MV-4-11 (cell line): ENCODE measurements around the gene MRGPRX4.
"Not testable (repeated sequence)": the region's sequence is repeated elsewhere in the genome, so short reads cannot be mapped to it uniquely, and the experiment has no call there.

Experiments used
- DNase-seq: peaks from one replicate; lab custom pipeline; 2025; lab: John Stamatoyannopoulos, UW

MRGPRX4 gene

DNA sequence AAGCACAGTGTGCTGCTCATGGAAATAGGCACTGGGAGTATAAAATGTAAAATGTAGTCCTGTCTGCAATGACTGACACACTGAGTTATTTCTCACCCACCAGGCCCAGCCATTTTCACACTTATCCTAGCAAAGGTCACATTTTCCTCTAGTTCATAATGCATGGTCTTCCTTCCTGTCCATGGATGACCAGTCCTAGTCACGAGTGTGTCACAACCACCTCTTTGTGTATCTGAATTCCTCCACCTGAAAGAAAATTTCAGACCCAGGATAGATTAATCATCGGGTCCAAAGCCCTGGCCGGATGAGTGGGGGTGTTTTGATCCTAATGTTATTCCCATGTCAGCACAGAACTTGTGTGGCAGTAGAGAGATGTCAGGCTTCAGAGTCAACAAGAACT lies at the start of gene MRGPRX4:
Gene MRGPRX4 (plus strand): TSS at position 172 of the 400 bp plus-strand sequence. CDS start 420 bp downstream, outside the sequence.
- no peak for DNase-seq

DNA sequence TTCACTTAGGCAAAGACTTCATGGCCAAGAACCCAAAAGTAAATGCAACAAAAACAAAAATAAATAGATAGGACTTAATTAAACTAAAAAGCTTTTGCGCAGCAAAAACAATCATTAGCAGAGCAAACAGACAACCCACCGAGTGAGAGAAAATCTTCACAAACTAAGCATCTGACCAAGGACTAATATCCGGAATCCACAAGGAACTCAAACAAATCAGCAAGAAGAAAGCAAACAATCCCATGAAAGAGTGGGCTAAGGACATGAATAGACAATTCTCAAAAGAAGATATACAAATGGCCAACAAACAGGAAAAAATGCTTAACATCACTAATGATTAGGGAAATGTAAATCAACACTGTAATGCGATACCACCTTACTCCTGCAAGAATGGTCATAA lies 41.5 kb upstream of the MRGPRX4 start:
- not testable (repeated sequence) for DNase-seq

DNA sequence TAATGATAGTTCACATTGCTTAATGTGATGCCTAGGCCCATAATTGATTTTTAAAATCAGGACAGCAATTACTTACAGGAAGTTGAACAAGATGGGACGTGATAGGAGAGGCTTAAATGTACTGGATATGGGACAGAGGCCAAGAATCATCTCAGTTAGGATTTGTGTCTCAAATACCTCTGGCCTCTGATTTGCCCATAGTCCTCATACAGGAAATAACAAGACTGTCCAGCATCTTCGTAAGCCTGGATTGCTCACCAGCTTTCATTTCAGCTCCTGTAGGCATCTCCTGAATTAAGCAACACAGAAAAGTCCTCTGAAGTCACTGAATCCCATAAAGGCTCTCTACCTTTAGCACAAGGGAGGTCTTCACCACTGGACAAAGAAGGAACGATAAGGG lies 40.3 kb upstream of the MRGPRX4 start, which contains the start of gene MRGPRX3:
Gene MRGPRX3 (plus strand): TSS at position 231 of the 400 bp plus-strand sequence. CDS start 4,632 bp downstream, outside the sequence.
- DNase-seq: no peak

DNA sequence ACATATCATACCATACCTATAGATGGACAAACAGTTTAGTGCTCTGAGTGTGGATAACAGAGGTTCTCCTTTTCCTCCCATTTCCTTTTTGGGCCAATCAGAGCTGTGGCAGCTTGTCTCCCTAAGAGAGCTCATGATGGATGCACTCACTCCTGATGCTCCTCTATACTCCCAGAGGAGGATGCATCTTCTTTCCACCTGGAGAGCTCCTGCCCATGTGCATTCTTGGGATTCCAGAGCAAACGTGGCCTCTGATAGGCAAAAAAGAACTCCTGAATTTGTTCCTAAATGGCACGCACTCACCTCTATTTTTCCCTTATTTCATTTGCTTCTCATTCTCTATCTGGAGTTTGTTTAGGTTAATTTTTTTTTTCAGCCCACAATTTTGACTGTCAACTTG lies 37.3 kb upstream of the MRGPRX4 start:
- no peak for DNase-seq

DNA sequence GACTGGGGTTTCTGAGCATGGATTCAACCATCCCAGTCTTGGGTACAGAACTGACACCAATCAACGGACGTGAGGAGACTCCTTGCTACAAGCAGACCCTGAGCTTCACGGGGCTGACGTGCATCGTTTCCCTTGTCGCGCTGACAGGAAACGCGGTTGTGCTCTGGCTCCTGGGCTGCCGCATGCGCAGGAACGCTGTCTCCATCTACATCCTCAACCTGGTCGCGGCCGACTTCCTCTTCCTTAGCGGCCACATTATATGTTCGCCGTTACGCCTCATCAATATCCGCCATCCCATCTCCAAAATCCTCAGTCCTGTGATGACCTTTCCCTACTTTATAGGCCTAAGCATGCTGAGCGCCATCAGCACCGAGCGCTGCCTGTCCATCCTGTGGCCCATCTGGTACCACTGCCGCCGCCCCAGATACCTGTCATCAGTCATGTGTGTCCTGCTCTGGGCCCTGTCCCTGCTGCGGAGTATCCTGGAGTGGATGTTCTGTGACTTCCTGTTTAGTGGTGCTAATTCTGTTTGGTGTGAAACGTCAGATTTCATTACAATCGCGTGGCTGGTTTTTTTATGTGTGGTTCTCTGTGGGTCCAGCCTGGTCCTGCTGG lies 35.3 kb upstream of the MRGPRX4 start:
- no peak for DNase-seq

DNA sequence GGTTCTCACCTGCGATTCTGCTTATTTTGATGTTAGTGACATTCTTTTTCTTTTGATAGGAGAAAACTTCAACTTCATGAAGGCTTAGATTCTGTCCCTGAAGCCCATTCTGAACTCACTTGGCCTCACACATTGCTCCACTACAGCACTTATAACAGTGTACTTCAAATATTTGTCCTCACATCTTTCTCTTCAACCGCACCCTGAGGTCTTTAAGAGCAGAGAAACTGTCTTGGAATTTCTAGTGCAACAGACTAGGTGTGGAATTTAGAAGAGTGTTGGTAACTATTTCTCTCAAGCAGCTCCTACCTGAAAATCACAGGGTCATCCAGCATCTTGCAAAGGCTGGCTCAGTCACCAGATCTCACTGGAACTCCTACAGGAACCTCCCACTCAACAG lies 32.5 kb upstream of the MRGPRX4 start:
- DNase-seq: no peak

DNA sequence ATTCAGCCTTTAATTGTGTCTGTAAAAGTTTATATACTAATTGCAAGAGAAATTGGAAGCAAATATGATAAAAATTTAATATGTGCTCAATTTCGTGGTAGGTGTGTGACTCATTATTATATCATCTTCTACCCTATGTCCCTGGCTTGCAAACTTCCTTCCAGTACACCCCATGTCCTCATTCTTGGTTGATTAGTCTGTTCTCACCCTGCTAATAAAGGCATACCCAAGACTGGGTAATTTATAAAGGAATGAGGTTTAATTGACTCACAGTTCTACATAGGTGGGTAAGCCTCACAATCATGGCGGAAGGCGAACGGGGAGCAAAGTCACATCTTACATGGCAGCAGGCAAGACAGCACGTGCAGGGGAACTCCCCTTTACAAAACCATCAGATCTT lies 28.4 kb upstream of the MRGPRX4 start:
- no peak for DNase-seq

DNA sequence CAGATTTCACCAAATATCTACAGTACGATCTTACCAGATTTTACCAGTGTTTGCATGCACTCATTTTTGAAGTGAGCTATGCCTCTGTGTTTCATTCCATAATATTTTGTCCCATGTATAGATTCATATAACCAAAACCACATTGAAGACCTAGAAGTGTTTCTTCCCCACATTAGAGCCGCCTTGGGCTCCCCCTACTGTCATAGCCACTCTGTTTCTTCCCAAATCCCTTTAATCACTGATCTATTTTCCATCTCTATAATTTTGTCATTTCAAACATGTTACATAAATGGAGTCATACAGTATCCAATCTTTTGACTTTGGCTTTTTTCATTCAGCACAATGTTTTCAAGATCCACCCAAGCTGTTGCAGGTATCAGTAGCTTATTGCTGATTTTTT lies 27.6 kb upstream of the MRGPRX4 start:
- no peak for DNase-seq

DNA sequence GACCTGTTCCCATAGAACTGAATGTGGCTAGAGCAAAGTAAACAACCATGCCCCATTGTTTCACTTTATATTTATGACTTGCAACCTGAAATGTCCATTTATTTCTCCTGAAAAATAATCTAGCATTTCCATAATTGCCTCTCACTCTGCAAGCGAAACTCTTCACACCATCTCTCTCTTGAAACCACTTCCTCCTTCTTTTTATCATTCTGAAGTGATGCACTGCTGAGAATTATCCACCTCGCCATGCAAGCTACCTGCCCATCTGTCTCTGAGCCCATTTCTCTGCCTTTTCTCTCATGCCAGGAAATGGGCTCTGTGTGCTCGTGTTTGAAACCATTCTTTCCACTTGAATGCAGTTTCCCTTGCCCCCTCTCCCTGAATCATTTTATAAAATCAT lies 26.8 kb upstream of the MRGPRX4 start:
- DNase-seq: no peak

DNA sequence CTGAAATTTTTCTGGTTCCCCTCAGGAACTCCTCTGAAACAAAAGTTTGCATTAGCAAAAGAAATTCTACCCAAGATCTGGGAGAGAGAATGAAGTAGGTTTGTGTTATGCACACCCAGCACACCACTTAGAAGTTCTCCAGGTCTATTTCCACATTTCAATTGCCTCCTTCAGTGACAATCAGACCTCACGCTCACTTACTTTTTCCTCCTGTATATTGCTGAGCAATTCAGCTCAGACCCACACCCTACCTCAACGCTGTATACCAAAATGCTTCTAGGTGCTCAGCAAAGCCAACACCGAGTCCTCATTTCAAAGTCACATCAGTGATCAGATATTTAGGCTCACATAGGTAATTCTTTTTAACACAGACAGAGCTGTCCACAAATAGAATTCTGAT lies 21.1 kb upstream of the MRGPRX4 start:
- DNase-seq: no peak

DNA sequence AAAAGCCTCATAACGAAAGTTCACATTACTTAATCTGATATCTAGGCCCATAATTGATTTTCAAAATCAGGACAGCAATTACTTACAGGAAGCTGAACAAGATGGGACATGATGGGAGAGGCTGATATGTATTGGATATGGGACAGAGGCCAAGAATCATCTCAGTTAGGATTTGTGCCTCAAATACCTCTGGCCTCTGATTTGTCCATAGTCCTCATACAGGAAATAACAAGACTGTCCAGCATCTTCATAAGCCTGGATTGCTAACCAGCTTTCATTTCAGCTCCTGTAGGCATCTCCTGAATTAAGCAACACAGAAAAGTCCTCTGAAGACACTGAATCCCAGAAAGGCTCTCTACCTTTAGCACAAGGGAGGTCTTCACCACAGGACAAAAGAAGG lies 4.3 kb upstream of the MRGPRX4 start:
- no peak for DNase-seq

DNA sequence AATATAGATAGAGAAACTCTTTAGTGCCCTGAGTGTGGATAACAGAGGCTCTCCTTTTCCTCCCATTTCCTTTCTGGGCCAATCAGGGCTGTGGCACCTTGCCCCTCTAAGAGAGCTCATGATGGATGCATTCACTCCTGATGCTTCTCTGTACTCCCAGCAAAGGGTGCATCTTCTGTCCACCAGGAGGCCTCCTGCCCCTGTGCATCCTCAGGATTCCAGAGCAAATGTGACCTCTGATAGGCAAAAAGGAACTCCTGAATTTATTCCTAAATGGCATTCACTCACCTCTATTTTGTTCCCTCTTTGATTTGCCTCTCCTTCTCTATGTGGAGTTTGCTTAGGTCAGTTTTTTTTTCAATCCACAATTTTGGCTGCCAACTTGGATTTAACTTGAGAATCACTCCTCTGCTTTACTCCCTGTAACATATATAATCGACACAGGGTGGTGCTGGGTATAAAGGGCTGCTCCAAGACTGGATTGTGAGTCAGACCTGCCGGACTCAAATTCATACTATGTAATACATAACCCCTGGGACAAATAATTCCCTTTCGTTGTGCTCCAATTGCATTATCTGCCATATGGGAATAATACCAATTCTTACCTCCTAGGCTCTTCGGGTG lies 1.1 kb upstream of the MRGPRX4 start:
- DNase-seq: no peak

DNA sequence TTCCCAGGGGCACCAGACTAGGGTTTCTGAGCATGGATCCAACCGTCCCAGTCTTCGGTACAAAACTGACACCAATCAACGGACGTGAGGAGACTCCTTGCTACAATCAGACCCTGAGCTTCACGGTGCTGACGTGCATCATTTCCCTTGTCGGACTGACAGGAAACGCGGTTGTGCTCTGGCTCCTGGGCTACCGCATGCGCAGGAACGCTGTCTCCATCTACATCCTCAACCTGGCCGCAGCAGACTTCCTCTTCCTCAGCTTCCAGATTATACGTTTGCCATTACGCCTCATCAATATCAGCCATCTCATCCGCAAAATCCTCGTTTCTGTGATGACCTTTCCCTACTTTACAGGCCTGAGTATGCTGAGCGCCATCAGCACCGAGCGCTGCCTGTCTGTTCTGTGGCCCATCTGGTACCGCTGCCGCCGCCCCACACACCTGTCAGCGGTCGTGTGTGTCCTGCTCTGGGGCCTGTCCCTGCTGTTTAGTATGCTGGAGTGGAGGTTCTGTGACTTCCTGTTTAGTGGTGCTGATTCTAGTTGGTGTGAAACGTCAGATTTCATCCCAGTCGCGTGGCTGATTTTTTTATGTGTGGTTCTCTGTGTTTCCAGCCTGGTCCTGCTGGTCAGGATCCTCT lies 709 bp downstream of the MRGPRX4 start:
- DNase-seq: no peak

DNA sequence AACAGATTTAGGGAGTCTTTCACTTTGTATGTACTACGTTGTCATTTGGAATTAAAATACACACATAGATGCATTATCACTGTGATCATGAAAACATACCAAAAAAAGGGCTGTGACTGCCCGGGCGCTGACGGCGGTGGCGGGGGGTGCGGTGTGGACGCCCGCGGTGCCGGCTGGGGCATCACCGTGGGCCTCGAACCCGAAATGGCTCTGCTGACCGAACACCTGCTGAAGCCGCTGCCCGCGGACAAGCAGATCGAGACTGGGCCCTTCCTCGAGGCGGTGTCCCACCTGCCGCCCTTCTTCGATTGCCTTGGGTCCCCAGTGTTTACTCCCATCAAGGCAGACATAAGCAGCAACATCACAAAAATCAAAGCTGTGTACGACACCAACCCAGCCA lies 16.2 kb downstream of the MRGPRX4 start:
- DNase-seq: no peak

DNA sequence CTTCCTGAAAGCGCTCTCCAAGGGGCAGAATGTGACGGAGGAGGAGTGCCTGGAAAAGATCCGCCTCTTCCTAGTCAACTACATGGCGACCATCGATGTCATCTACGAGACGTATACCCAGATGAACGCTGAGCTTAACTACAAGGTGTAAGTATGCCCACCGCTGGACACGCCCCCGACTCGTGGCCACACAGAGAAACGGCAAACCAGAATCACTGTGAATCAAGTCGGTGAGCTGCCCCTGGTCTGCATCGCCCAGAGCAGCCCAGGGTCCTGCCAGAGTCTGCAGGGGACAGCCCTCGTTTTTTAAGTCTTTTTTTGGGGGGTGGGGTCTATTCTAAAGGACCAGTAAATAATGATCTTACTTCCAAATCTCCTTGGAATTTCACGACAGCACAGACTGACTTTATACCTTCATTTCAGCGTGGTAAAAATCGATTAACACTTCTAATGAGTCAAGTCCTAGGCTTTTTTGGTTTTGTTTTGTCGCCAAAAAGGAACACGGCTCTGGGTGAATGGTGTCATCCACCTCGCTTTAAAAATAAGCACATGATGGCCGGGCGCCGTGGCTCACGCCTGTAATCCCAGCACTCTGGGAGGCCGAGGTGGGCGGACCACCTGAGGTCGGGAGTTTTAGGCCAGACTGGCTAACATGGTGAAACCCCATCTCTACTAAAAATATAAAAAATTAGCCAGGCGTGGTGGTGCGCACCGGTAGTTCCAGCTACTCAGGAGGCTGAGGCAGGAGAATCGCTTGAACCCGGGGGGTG lies 17.0 kb downstream of the MRGPRX4 start:
- DNase-seq: not testable (repeated sequence)

DNA sequence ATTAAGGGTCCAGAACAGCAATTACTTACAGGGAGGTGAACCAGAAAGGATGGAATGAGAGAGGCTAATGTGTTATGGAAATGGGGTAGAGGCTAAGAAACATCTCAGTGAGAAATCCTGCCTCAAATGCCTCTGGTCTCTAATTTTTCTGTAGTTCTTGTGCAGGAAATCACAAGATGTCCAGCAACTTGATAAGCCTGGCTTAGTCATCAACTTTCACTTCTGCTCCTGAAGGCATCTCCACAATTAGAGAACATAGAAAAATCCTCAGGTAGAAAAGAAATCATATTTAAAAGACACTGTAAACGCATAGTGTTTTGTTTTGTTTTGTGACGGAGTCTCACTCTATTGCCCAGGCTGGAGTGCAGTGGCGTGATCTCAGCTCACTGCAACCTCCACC lies 18.7 kb downstream of the MRGPRX4 start:
- peak; percentile 52 for DNase-seq

DNA sequence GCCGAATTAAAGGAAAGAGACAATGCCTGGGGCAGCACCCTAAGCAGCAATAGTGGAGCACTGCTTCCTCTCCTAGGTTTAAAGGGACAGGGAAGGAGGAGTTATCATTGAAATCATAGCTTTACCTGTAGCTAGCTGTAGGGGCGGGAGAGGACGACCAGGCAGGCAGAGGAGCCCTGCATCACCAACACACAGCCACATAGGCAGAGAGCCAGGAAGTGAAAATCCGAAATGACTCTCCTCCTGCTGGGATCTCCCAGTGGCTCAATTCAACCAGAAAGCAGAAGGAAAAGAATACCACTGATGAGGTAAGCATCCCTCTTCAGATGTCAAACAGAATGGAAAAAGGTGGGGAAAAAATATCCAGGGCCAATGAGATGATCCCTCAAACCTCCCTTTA lies 20.4 kb downstream of the MRGPRX4 start:
- DNase-seq: peak; percentile 31

DNA sequence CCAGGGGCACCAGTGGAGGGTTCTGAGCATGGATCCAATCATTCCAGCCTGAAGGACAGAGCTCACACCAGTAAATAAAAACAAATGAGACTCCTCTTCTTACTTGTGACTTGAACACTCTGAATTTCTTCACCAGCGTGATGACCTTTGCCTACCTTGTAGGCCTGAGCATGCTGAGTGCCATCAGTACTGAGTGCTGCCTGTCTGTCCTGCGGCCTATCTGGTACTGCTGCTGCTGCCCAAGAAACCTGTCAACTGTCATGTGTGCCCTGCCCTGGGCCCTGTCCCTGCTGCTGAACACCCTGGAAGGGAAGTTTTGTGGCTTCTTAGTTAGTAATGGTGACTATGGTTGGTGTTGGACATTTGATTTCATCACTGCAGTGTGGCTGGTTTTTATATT lies 23.9 kb downstream of the MRGPRX4 start:
- no peak for DNase-seq

DNA sequence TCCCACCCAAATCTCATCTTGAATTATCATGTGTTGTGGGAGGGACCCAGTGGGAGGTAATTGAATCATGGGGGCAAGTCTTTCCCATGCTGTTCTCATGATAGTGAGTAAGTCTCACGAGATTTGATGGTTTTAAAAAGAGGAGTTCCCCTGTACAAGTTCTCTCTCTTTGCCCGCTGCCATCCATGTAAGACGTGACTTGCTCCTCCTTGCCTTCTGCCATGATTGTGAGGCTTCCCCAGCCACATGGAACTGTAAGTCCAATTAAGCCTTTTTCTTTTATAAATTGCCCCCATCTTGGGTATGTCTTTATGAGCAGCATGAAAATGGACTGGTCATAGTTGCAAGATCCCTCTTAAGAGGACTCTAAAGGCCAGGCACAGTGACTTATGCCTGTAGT lies 25.1 kb downstream of the MRGPRX4 start:
- not testable (repeated sequence) for DNase-seq

DNA sequence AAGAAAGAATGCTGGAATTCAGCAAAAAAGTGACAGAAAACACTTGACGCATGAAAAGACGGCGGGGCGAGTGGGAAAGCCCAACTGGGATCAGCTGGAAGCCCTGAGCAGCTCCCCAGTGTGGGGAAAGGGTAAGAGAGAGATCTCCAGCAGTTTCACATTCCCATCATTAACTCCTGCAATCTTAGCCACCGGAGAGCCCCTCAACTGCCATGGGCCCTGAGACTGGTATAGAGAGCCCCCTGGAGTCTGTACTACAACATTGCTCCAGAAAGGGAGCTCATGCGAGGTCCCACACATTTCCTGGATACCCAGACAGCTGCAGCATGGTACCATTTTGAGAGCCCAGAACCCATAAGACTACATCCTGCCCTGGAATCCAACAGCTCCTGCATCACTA lies 31.1 kb downstream of the MRGPRX4 start:
- DNase-seq: peak; percentile 25

DNA sequence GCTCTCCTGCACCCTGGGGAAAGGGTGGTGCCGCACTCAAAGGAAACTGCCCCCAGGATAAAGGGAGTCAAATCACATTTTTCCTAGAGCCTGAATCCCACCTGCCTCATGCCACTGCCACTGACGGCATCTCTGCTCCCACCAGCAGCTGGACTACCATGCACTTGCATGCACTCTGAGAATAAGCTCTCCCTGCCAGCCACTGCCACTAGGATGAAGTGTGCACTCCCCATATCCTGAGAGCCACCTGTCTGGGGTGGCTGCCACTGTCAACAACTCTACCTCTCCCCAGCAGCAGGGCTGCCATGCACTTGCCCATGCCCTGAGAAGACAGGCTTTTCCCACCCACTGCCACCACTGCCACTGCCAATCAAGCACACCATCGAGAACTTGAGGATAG lies 31.6 kb downstream of the MRGPRX4 start:
- no peak for DNase-seq

DNA sequence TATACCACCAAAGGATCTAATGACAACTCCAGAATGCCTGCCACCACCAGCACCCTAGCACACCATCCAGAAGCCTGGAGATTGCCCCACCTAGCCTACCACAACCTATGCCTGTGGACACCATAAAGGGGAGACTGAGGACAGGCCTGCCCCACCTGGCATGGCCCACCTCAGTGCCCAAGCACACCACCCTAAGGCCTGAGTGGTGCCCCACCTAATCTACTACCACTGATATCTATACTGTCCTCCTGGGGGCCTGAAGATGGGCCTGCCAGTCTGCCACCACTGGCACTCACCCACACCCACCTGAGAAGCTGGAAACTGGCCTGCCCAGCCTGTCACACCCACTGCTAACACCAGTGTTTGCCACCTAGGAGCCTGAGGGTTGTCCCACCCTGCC lies 32.1 kb downstream of the MRGPRX4 start:
- DNase-seq: no peak

DNA sequence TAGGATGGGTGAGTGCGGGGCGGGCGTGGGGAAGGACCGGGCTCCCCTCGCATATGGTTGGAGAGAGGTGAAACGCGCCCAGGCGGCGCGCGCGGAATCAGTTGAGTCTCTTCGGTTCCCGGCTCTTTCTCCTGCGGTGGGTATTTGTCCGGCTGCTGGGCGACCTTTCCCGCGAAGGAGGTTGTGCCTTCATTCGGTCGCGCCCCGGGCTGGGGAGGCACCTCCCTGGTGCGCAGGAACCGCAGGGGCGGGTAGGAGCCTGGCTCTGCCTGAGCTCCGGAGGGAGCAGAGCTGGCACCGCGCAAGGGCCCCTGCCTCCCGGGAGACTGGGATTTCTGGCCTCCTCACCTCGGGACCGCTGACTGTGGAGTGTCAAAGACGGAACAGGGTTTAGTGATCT lies 36.4 kb downstream of the MRGPRX4 start:
- no peak for DNase-seq
